HEK293T (cell line): ENCODE measurements around the gene LOXL3.

Experiments used
- ARNT ChIP-seq: fragments of 450-650 bp; IDR thresholded peaks from 2 replicates; pipeline ENCODE4 v1.6.1; 2017; ENCODE audit warnings: mild to moderate bottlenecking
- BHLHE40 ChIP-seq: fragments of 450-650 bp; IDR thresholded peaks from 2 replicates; pipeline ENCODE4 v1.6.1; 2016; ENCODE audit warnings: mild to moderate bottlenecking, moderate library complexity, borderline replicate concordance
- CTBP1 ChIP-seq: fragments of 450-650 bp; IDR thresholded peaks from 2 replicates; pipeline ENCODE4 v1.6.1; 2016; ENCODE audit warnings: borderline replicate concordance
- FOXA1 ChIP-seq: fragments of 450-650 bp; IDR thresholded peaks from 2 replicates; pipeline ENCODE4 v1.6.1; 2016; ENCODE audit warnings: mild to moderate bottlenecking
- FOXK2 ChIP-seq: fragments of 450-650 bp; IDR thresholded peaks from 2 replicates; pipeline ENCODE4 v1.6.1; 2016; ENCODE audit warnings: mild to moderate bottlenecking
- FOXM1 ChIP-seq: fragments of 450-650 bp; IDR thresholded peaks from 2 replicates; pipeline ENCODE4 v1.6.1; 2017; ENCODE audit warnings: mild to moderate bottlenecking, borderline replicate concordance
- L3MBTL2 ChIP-seq: fragments of 450-650 bp; conservative IDR thresholded peaks from 2 replicates; pipeline ENCODE4 v1.6.1; 2016; ENCODE audit warnings: mild to moderate bottlenecking
- NFRKB ChIP-seq: fragments of 450-650 bp; IDR thresholded peaks from 2 replicates; pipeline ENCODE4 v1.6.1; 2016; ENCODE audit warnings: mild to moderate bottlenecking, moderate library complexity
- SP1 ChIP-seq: fragments of 450-650 bp; IDR thresholded peaks from 2 replicates; pipeline ENCODE4 v1.6.1; 2017
- TARDBP ChIP-seq: fragments of 450-650 bp; IDR thresholded peaks from 2 replicates; pipeline ENCODE4 v1.6.1; 2016

DNA sequence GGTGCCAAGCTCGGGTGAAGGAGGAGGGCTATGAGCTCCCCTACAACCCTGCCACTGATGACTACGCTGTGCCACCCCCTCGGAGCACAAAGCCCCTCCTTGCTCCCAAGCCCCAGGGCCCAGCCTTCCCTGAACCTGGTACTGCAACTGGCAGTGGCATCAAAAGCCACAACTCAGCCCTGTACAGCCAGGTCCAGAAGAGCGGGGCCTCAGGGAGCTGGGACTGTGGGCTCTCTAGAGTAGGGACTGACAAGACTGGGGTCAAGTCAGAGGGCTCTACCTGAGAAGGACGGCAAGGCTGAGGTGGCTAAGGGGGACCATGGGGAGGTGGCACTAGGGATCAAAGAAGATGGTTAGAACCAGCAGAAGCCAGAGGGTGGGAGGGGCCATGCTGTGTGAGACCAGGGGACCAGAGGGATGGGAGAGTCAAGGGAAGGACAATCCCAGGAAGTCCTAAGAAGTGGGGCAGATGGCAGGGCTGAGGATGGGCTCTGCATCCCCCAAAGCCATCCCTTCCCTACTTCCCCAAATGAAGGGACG is 3.2 kb upstream of the LOXL3 start:
- no peak for TF ChIP-seq L3MBTL2
- TF ChIP-seq NFRKB, result no peak
- TF ChIP-seq BHLHE40, result no peak
- TF ChIP-seq ARNT, result no peak
- TF ChIP-seq TARDBP, result no peak
- no peak for TF ChIP-seq SP1
- no peak for TF ChIP-seq CTBP1
- TF ChIP-seq FOXK2, result no peak
- TF ChIP-seq FOXM1, result no peak
- TF ChIP-seq FOXA1, result no peak
